ENCODE data around the gene VAV2. TPM values are rescaled to one million over a fixed set of nuclear protein-coding genes. Genes with fewer than 3 reads are reported as not detected.

The VAV2 gene
- total RNA-seq, 1 donor from 2014 or later: 18.7 TPM

DNA sequence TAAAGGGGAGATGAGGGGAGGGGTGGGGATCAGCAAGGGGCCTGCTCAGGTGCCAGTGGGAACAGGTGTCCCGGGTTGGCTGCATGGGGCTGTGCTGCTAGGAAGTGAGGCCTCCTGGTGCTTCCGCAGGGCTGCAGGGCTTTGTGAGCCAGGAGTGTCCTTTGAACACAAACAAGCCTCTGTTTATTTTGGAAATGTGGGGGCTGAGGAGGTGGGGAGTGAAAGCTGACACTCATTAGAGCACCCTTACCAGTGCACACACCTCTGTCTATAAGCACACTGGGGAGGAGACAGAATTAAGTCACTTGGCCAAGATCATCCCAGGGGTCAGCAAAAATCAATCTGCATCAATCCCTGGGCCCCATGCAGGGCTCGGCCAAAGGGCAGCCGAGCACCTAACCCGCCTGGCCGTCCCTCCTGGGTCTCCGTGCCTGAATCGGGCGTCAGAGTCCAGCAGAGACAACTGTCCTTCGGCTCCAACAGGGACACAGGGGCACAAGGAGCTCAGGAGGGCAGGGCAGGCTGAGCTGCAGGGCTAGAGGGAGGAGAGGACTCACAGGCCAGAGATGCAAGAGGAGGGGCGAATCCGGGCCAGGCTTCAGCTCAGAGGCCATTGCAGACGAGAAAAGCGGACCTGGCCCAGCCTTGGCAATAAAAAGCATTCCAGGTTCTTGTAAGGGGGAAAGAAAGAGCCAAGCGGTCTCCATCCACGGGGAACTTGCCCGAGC lies 99.8 kb downstream of the VAV2 start:
- no peak for DNase-seq (ENCODE audit: low read depth)
- TF ChIP-seq, protein P1, sequence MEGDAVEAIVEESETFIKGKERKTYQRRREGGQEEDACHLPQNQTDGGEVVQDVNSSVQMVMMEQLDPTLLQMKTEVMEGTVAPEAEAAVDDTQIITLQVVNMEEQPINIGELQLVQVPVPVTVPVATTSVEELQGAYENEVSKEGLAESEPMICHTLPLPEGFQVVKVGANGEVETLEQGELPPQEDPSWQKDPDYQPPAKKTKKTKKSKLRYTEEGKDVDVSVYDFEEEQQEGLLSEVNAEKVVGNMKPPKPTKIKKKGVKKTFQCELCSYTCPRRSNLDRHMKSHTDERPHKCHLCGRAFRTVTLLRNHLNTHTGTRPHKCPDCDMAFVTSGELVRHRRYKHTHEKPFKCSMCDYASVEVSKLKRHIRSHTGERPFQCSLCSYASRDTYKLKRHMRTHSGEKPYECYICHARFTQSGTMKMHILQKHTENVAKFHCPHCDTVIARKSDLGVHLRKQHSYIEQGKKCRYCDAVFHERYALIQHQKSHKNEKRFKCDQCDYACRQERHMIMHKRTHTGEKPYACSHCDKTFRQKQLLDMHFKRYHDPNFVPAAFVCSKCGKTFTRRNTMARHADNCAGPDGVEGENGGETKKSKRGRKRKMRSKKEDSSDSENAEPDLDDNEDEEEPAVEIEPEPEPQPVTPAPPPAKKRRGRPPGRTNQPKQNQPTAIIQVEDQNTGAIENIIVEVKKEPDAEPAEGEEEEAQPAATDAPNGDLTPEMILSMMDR (conservative IDR thresholded peaks at IDR 0.05; ENCODE audit: low read depth, low read length): no peak
- H3K4me3 ChIP-seq (ENCODE audit: low read depth, low read length): no peak overlapping the region

- TF ChIP-seq, protein P1 (conservative IDR thresholded peaks at IDR 0.05; ENCODE audit: low read depth, low read length): no peak
- H3K4me3 ChIP-seq (ENCODE audit: low read depth, low read length): no peak overlapping the region
- no peak for DNase-seq (ENCODE audit: low read depth)
Measured at GRCh38 chr9:133891741-133892140, 100.4 kb downstream of the VAV2 start.

GRCh38 chr9:133890583-133890982 lies 101.5 kb downstream of the VAV2 start:
- H3K4me3 ChIP-seq (ENCODE audit: low read depth, low read length): no peak overlapping the region
- TF ChIP-seq, protein P1 (conservative IDR thresholded peaks at IDR 0.05; ENCODE audit: low read depth, low read length): no peak
- DNase-seq (ENCODE audit: low read depth): no peak

GRCh38 chr9:133889584-133890301 lies 102.4 kb downstream of the VAV2 start:
- TF ChIP-seq, protein P1 (conservative IDR thresholded peaks at IDR 0.05; ENCODE audit: low read depth, low read length): no peak
- DNase-seq (ENCODE audit: low read depth): no peak
- no peak overlapping the region for H3K4me3 ChIP-seq (ENCODE audit: low read depth, low read length)

GRCh38 chr9:133888809-133889491 lies 103.2 kb downstream of the VAV2 start:
- H3K4me3 ChIP-seq (ENCODE audit: low read depth, low read length): no peak overlapping the region
- TF ChIP-seq, protein P1 (conservative IDR thresholded peaks at IDR 0.05; ENCODE audit: low read depth, low read length): no peak
- no peak for DNase-seq (ENCODE audit: low read depth)

- no peak for DNase-seq (ENCODE audit: low read depth)
- H3K4me3 ChIP-seq (ENCODE audit: low read depth, low read length): no peak overlapping the region
- TF ChIP-seq, protein P1 (conservative IDR thresholded peaks at IDR 0.05; ENCODE audit: low read depth, low read length): no peak
Measured at GRCh38 chr9:133888048-133888808, 103.9 kb downstream of the VAV2 start.

All from epithelial cell of proximal tubule (primary cell).